Measurements from ENCODE around the gene CCDC107.

- no peak for TF ChIP-seq CTCF (IDR thresholded peaks at IDR 0.05)
- TF ChIP-seq POLR2A (IDR thresholded peaks at IDR 0.05): no peak
Measured at GRCh38 chr9:35685506-35685905, 27.4 kb downstream of the CCDC107 start.
